ENCODE results near the gene ATP6V0C. TPM values are rescaled to one million over a fixed set of nuclear protein-coding genes. Genes with fewer than 3 reads are reported as not detected.

ATP6V0C gene
- total RNA-seq, 1 experiment from 2014 or later = 212 TPM

DNA sequence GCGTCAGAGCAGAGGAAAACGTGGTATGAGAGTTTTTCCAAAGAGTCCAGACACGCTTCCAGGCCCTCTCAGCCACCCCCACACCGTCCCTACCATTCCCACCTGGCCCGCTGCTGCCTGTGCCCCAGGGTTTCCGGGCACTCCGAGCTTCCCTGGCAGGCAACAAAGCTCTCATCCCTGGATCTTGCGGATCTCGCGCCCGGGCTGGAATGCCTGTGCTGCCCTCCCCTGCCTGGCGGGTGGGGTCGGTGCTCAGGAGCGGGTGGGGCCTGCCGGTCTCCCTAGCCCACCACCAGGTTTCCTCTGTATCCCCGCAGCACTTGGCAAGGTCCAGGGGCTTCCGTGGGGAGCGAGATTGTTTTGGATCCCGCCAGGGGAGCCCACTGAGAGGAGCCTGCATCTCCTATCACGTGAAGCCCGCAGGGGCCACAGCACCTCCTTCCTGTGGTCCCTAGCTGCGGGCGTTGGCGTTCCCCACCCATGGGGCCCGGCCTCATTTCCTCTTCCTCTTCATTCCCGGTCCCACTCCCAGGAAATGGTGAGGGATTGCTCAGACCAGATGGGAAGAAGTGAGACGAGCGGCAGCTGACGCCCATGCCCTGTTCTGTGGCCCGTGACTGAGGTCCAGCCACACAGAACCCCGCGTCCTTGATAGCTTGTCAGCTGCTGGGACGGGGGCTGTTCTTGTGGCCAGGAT, 27.8 kb upstream of the ATP6V0C start (continued):
- TF ChIP-seq ARID4B (CRISPR knock-in tag; IDR thresholded peaks at IDR 0.05; ENCODE audit: borderline replicate concordance) (no peak), RELA (CRISPR knock-in tag; IDR thresholded peaks at IDR 0.05; ENCODE audit: borderline replicate concordance) (no peak), CREB1 (CRISPR knock-in tag; IDR thresholded peaks at IDR 0.05) (no peak)
- TF ChIP-seq, protein P1, sequence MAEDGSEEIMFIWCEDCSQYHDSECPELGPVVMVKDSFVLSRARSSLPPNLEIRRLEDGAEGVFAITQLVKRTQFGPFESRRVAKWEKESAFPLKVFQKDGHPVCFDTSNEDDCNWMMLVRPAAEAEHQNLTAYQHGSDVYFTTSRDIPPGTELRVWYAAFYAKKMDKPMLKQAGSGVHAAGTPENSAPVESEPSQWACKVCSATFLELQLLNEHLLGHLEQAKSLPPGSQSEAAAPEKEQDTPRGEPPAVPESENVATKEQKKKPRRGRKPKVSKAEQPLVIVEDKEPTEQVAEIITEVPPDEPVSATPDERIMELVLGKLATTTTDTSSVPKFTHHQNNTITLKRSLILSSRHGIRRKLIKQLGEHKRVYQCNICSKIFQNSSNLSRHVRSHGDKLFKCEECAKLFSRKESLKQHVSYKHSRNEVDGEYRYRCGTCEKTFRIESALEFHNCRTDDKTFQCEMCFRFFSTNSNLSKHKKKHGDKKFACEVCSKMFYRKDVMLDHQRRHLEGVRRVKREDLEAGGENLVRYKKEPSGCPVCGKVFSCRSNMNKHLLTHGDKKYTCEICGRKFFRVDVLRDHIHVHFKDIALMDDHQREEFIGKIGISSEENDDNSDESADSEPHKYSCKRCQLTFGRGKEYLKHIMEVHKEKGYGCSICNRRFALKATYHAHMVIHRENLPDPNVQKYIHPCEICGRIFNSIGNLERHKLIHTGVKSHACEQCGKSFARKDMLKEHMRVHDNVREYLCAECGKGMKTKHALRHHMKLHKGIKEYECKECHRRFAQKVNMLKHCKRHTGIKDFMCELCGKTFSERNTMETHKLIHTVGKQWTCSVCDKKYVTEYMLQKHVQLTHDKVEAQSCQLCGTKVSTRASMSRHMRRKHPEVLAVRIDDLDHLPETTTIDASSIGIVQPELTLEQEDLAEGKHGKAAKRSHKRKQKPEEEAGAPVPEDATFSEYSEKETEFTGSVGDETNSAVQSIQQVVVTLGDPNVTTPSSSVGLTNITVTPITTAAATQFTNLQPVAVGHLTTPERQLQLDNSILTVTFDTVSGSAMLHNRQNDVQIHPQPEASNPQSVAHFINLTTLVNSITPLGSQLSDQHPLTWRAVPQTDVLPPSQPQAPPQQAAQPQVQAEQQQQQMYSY (CRISPR knock-in tag; IDR thresholded peaks at IDR 0.05) = no peak
- TF ChIP-seq, protein P2, sequence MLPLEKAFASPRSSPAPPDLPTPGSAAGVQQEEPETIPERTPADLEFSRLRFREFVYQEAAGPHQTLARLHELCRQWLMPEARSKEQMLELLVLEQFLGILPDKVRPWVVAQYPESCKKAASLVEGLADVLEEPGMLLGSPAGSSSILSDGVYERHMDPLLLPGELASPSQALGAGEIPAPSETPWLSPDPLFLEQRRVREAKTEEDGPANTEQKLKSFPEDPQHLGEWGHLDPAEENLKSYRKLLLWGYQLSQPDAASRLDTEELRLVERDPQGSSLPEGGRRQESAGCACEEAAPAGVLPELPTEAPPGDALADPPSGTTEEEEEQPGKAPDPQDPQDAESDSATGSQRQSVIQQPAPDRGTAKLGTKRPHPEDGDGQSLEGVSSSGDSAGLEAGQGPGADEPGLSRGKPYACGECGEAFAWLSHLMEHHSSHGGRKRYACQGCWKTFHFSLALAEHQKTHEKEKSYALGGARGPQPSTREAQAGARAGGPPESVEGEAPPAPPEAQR (CRISPR knock-in tag; IDR thresholded peaks at IDR 0.05) = no peak

- ChIA-PET CTCF (interaction anchor here (0.7 to 2.2 kb wide), 4 partner anchors 12 to 29 kb away, joined by 3 to 14 read pairs (median 9); partner anchors contain the start of gene TBC1D24), POLR2A (no interaction called here)
- H3K27me3 Mint-ChIP-seq (ENCODE audit: low read depth) = no peaks in the 10 kb centered on the region; the same call in 1 of the 2 replicates
- ATAC-seq = peak; percentile 15; the same call in 1 of the 2 replicates
- H3K27ac Mint-ChIP-seq = peak overlapping the region; percentile 54
- no peaks in the 10 kb centered on the region for H3K36me3 Mint-ChIP-seq
- H3K4me3 Mint-ChIP-seq = no peak overlapping the region
- no peak for DNase-seq (ENCODE audit: low spot score)
- H3K9me3 Mint-ChIP-seq = no peaks in the 10 kb centered on the region
- TF ChIP-seq ATF2 (CRISPR knock-in tag; IDR thresholded peaks at IDR 0.05; ENCODE audit: borderline replicate concordance, low read depth) (no peak), ZMAT4 (CRISPR knock-in tag; IDR thresholded peaks at IDR 0.05) (no peak), ZNF416 (CRISPR knock-in tag; IDR thresholded peaks at IDR 0.05) (no peak), USF1 (CRISPR knock-in tag; IDR thresholded peaks at IDR 0.05) (peak; percentile 60; the same call in 1 of the 2 replicates), EMX1 (CRISPR knock-in tag; IDR thresholded peaks at IDR 0.05) (no peak), ZNF671 (CRISPR knock-in tag; IDR thresholded peaks at IDR 0.05) (no peak)
- TF ChIP-seq, protein P3, sequence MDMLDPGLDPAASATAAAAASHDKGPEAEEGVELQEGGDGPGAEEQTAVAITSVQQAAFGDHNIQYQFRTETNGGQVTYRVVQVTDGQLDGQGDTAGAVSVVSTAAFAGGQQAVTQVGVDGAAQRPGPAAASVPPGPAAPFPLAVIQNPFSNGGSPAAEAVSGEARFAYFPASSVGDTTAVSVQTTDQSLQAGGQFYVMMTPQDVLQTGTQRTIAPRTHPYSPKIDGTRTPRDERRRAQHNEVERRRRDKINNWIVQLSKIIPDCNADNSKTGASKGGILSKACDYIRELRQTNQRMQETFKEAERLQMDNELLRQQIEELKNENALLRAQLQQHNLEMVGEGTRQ (CRISPR knock-in tag; IDR thresholded peaks at IDR 0.05) = no peak; the same call in none of the 2 replicates
- H3K4me1 Mint-ChIP-seq = 0 out of 2 replicates have a peak, but pooled peaks cover 4% of the 10 kb centered on the region
Measured at GRCh38 chr16:2486645-2487516, 26.9 kb upstream of the ATP6V0C start.
